Measurements from ENCODE around the gene FAT2.

Gene FAT2

DNA sequence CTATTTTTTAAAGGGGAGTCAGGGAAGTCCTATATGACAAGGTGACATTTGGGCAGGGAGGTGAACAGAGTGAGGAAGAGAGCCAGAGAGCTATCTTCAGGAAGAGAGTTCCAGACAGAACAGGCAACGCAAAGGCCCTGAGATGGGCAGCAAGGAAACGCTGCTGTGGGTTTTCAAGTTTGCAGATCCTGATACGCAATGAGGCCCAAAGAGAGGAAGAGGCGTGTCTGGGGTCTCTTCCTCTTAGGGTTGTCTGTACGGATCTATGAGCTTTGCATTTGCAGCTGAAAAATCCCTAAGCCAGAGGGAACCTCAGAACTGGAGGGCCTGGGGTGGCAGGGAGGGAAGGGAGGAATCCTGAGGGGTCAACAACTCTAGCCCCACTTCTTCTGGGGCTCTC is 13.6 kb downstream of the FAT2 start:
- no peak overlapping the region for H3K4me3 ChIP-seq (ENCODE audit: low read depth, low read length)
- DNase-seq (ENCODE audit: low read depth) = no peak
- TF ChIP-seq, protein P1, sequence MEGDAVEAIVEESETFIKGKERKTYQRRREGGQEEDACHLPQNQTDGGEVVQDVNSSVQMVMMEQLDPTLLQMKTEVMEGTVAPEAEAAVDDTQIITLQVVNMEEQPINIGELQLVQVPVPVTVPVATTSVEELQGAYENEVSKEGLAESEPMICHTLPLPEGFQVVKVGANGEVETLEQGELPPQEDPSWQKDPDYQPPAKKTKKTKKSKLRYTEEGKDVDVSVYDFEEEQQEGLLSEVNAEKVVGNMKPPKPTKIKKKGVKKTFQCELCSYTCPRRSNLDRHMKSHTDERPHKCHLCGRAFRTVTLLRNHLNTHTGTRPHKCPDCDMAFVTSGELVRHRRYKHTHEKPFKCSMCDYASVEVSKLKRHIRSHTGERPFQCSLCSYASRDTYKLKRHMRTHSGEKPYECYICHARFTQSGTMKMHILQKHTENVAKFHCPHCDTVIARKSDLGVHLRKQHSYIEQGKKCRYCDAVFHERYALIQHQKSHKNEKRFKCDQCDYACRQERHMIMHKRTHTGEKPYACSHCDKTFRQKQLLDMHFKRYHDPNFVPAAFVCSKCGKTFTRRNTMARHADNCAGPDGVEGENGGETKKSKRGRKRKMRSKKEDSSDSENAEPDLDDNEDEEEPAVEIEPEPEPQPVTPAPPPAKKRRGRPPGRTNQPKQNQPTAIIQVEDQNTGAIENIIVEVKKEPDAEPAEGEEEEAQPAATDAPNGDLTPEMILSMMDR (IDR thresholded peaks at IDR 0.05; ENCODE audit: control insufficient read depth, extremely low read depth, insufficient read depth) = no peak

DNA sequence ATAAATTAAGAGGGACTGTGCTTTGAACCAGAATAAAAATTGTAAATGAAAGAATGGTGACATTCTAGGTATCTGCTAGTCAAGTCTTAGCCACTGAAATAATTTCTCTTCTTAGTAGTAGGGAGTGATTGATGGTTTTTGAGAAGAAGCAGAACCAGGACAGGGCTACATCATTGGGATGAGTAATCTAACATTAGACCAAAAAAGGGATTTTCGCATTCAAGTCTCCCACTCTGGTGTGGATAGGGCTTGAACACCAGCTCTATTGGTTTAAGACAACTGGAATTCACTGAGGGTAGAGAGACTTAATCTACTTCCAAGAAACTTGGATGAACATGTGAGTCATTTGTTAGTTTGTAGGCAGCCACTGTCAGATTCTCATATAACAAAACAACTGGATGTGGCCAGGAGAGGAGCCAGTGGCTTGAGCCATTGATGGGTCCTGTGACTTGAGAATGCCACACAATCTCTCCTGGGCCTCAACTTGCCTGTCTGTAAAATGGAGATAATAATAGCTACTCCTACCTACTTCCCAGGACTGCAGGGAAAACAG is 16.6 kb downstream of the FAT2 start:
- TF ChIP-seq, protein P1 (IDR thresholded peaks at IDR 0.05; ENCODE audit: control insufficient read depth, extremely low read depth, insufficient read depth) = no peak
- DNase-seq (ENCODE audit: low read depth) = no peak
- H3K4me3 ChIP-seq (ENCODE audit: low read depth, low read length) = no peak overlapping the region

DNA sequence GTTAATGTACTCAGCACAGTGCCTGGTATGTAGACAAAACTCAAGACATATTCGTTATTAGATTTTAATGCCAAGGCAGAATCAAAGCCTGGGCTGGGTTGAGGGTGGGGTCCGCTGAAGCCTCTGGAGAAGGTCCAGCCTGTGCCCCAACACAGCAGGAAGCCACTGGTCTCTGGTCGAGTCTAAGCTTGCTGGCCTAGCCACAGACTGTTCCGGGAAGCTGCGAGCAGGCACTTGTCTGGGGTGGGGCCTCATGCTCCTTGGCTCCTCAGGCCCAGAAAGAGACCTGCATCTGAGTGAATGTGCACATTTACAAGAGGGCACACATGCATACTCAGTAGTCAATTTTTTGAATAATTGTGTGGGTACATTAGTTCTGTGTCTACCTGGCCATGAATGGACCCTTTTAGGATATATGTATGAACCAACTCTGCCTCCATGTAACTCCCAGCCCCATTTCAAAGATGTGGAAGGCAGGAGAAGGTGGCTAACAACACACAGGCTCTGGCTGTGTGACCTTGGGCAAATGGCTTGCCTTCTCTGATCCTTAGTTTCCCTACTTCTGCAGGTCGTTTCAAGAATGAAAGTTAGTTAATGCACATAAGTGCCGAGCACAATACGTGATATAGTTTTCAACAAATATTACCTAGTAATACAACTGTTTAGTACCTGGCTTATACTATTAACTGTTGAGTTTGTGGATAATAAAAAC is 18.3 kb downstream of the FAT2 start:
- DNase-seq (ENCODE audit: low read depth) = no peak
- TF ChIP-seq, protein P1 (IDR thresholded peaks at IDR 0.05; ENCODE audit: control insufficient read depth, extremely low read depth, insufficient read depth) = no peak

DNA sequence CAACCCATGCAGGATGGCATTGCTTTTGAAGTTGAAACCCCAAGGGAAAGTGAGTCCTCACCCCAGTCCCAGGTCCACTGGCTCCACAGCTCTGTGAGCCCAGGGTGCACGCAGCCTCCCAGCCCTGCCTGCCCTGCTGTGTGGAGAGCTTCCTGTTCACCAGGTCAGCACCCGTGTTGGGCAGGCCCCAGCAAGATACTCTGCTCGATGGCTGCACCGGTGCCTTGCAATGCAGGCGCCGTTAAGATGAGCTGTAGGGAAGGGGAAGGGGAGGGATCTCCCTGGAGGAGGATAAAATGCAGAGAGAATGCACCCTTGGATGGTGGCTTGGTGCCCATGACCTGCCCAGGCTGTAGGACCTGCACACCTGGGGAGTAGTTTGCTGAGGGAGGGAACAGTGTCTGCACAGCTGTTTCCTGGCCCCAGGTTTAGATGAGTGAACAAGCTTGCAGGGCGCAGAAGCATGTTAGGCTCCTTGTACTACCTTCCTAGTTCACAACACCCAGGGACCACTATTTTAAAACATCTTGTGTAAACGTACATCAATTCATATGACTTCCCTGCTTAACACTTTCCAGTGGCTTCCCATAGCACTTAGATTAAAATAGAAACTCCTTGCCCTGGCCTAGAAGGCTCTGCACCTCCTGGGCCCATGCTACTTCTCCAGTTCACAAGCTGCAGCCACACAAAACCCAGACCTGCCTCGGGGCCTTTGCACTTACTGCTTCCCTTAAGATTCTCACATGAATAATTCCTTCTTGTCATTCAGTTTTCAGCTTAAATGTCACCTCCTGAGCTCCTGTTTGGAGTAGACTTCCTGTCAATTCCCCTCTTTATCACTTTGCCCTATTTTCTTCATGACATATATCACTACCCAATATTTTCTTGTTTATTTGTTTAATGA is 19.6 kb downstream of the FAT2 start:
- no peak for DNase-seq (ENCODE audit: low read depth)
- H3K4me3 ChIP-seq (ENCODE audit: low read depth, low read length) = no peak overlapping the region
- TF ChIP-seq, protein P1 (IDR thresholded peaks at IDR 0.05; ENCODE audit: control insufficient read depth, extremely low read depth, insufficient read depth) = no peak

More for the DNA sequence above, 18.3 kb downstream of the FAT2 start:
- no peak overlapping the region for H3K4me3 ChIP-seq (ENCODE audit: low read depth, low read length)

DNA sequence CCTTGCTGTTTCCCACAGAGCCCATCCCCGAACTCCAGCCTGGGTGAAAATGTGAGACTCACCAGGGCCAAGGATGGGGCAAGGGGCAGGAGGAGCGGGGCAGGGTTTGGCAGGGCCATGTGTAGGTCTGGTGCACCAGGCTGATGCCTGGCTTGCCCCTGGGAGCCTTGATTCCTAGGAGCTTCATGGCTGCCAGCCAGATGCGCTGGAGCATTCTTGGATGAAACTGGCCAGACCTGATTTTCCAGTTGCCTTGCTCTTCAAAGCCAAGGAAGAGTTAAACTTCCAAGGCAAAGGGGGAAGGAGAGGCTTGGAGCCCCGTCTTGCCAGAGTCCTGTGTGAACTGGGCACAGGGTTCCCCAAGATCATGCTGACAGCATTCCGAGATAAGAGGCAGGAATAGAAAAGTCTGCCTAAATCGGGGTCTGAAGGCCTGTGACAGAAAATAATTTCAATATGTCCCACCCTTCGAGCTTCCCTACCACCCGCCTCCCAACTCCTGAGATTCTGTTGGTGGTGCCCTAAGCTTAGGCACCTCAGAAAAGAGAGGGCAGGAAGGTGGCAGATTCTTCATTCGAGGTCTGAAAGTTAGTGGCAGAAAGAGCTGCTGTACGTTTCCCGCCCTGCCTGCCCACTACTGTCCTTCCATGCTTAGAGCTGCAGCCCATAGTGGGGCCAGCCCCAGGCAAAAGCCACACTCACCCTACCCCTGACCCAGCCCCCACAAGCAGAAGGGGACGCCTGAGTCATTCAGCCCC is 20.4 kb downstream of the FAT2 start:
- TF ChIP-seq, protein P1 (IDR thresholded peaks at IDR 0.05; ENCODE audit: control insufficient read depth, extremely low read depth, insufficient read depth) = no peak
- H3K4me3 ChIP-seq (ENCODE audit: low read depth, low read length) = no peak overlapping the region
- DNase-seq (ENCODE audit: low read depth) = peak; percentile 89

DNA sequence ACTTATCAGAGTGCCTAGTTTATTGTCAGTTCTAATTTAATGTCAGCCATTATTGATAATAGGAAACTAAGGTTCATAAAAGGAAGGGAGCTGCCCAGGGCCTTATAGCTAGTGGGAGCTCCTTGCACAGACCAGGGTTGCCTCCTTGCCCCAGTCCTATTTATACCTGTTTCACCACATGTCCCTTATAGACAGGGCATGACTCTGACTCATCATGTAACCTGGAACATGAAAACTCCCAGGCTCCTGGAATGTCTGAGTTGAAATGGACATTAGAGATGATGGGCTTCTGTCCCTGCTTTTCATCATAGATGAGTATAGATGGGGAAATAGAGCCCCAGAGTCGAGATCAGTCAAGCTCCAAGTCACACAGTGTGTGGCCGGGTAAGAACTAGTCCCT is 21.1 kb downstream of the FAT2 start:
- DNase-seq (ENCODE audit: low read depth) = no peak
- TF ChIP-seq, protein P1 (IDR thresholded peaks at IDR 0.05; ENCODE audit: control insufficient read depth, extremely low read depth, insufficient read depth) = no peak
- H3K4me3 ChIP-seq (ENCODE audit: low read depth, low read length) = no peak overlapping the region
